GM11168 (cell line): Measurements from ENCODE around the gene TMEM69.
"Not testable (repeated sequence)": the region's sequence is repeated elsewhere in the genome, so short reads cannot be mapped to it uniquely, and the experiment has no call there.

Experiments
- in situ Hi-C: fragments of 300-500 bp; cut with MboI; formaldehyde crosslinking; loops from one replicate; pipeline ENCODE4 v1.12.0; 2022; ENCODE audit warnings: low sequenced_read_pairs; ENCODE audit not compliant: unreplicated experiment

Gene TMEM69

DNA sequence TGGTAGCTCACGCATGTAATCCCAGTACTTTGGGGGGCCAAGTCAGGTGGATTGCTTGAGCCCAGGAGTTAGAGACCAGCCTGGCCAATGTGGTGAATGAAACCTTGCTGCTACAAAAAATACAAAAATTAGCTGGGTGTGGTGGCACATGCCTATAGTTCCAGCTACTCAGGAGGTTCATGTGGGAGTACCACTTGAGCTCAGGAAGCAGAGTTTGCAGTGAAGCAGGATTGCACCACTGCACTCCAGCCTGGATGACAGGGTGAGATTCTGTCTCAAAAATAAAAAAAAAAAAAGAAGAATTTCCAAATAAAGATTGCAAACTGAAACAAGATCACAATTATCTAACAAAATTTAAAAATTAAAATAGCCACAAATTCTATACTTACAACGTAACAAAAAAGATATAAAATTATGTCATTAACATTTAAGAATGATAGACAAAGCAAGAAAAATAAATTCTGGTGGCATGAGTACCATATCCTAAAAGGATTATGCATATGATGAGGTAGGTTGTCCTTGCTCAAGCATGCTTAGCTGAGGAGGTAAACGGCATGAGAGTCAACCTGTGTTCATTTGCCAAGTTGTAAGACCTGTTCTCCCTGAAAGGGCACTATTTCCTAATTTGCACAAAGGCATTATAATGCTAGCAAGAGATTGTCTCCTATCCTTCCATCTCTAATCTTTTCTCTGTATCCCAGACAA is 42.2 kb downstream of the TMEM69 start:
- in situ Hi-C loops = no loop called here

DNA sequence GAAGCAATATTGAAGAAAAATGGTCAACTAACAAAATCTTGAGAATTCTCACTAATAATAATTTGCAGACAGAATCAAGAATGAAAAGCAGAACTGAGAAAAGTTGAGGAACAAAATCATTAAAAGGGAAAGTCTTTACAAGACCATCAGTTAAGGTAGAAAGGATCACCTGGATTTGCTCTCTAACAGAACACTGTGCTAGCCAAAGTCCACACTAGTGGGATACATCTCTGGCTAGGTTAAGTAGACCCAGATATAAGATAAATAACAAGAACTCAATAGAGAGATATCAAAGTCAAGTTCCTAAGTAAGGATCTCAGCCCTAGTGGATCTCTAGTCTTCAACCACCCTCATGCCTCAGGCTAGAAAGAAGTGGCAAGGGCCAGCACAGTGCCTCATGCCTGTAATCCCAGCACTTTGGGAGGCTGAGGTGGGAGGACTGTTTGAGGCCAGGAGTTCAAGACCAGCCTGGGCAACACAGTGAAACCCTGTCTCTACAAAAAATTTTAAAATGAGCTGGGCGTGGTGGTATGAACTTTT is 42.9 kb downstream of the TMEM69 start:
- in situ Hi-C loops = no loop called here

DNA sequence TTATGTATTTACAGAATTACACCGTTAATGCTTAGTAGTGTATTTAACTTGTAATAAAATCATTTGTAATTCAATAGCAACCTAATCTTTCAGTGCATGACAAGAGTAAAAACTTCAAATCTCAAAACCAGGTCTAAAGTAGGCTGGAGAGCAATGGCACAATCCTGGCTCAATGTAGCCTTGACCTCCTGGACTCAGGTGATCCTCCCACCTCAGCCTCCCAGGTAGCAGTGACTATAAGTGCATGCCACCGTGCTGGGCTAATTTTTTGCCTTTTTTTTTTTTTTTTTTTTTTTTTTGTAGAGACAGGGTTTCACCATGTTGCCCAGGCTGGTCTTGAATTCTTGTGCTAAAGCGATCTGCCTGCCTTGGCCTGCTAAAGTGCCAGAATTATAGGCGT is 51.2 kb downstream of the TMEM69 start:
- in situ Hi-C loops = no loop called here

DNA sequence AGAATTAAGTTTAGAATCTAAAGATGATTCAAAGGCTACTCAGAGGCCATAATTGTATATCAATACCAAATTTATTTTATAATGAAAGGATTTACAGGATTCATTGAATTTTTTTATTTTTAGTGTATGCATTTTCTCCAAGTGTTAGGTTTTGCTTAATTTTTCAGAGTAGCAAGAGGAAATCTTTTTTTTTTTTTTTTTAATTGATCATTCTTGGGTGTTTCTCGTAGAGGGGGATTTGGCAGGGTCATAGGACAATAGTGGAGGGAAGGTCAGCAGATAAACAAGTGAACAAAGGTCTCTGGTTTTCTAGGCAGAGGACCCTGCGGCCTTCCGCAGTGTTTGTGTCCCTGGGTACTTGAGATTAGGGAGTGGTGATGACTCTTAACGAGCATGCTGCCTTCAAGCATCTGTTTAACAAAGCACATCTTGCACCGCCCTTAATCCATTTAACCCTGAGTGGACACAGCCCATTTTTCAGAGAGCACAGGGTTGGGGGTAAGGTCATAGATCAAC is 51.7 kb downstream of the TMEM69 start:
- in situ Hi-C loops = not testable (repeated sequence)
